KMS-11 (cell line): ENCODE measurements around the gene RBM28.
"Not testable (repeated sequence)": the region's sequence is repeated elsewhere in the genome, so short reads cannot be mapped to it uniquely, and the experiment has no call there.

Experiments
- H2AFZ ChIP-seq: fragments of 200-600 bp; sonication (generic); 2 replicates; pipeline ENCODE4 v1.6.1; 2016; ENCODE audit warnings: antibody characterized with exemption, mixed run types, low read depth
- H3K27ac ChIP-seq: fragments of 200-600 bp; sonication (generic); 2 replicates; pipeline ENCODE4 v1.6.1; 2016; ENCODE audit warnings: mild to moderate bottlenecking, mixed run types
- H3K27me3 ChIP-seq: fragments of 200-600 bp; sonication (generic); 2 replicates; pipeline ENCODE4 v1.6.1; 2017; ENCODE audit warnings: mild to moderate bottlenecking, low read depth, mixed run types, moderate library complexity; ENCODE audit not compliant: insufficient read depth
- H3K36me3 ChIP-seq: fragments of 200-600 bp; sonication (generic); 2 replicates; pipeline ENCODE4 v1.6.1; 2017; ENCODE audit warnings: mild to moderate bottlenecking, mixed run types; ENCODE audit not compliant: insufficient read depth
- H3K4me1 ChIP-seq: fragments of 200-600 bp; sonication (generic); 2 replicates; pipeline ENCODE4 v1.6.1; 2016; ENCODE audit warnings: mild to moderate bottlenecking, low read depth, mixed run types; ENCODE audit not compliant: poor library complexity, severe bottlenecking
- H3K4me2 ChIP-seq: fragments of 200-600 bp; sonication (generic); 2 replicates; pipeline ENCODE4 v1.7.0; 2016; ENCODE audit warnings: mild to moderate bottlenecking, mixed run types
- H3K4me3 ChIP-seq: fragments of 200-600 bp; sonication (generic); IDR thresholded peaks from 2 replicates; pipeline ENCODE4 v1.6.1; 2017; ENCODE audit warnings: low read depth, low read length, mixed read lengths; ENCODE audit not compliant: insufficient read depth
- H3K79me2 ChIP-seq: fragments of 200-600 bp; sonication (generic); 2 replicates; pipeline ENCODE4 v1.6.1; 2016; ENCODE audit warnings: low read depth, mixed run types; ENCODE audit not compliant: insufficient read depth
- H3K9ac ChIP-seq: fragments of 200-600 bp; sonication (generic); 2 replicates; pipeline ENCODE4 v1.6.1; 2016; ENCODE audit warnings: mild to moderate bottlenecking, mixed run types
- H4K20me1 ChIP-seq: fragments of 200-600 bp; sonication (generic); 2 replicates; pipeline ENCODE4 v1.6.1; 2016; ENCODE audit warnings: mild to moderate bottlenecking, mixed run types; ENCODE audit not compliant: insufficient read depth
- TF ChIP-seq, protein P1 (sequence below): fragments of 200-600 bp; sonication (generic); conservative IDR thresholded peaks from 2 replicates; pipeline ENCODE4 v1.6.1; 2017; ENCODE audit warnings: low read depth, mild to moderate bottlenecking, antibody characterized with exemption, low read length, moderate library complexity, mixed read lengths

The RBM28 gene

DNA sequence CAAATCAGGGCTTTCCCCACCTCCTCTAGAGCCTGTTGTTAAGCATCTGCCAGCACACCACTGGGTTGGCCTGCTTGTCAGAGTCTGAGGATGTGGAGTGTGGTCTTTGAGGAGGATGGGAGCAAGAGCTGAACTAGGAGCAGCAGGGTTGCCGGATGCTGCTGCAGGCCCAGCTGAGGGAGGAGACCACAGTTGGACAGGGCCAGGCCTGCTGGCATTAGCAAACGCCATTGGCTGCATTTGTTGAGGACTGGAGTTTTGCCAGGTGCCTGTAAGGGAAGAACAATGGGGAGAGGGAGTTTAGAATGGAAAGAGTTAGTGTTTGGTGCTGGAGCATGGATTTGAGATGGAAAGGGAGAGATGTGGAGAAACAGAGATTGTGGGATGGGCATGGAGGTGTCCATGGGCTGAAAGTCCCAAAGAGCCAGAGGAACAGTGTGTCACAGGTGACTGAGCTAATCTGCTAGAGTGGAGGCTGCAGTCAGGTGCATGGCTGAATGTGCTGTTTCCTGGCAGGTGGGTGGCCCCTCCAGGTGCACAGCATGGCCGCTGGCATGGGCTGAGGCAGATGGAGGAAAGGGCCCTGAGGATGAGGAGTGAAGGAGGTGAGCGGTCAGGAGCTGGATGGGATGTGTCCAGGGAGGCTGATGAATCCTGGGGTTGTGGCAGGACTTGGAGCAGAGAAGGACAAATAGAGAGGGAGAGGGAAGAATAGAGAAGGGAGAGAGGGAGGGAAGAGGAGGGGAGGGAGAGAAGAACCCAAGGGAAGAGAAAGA lies 61.9 kb downstream of the RBM28 start:
- H4K20me1 ChIP-seq: no peaks in the 10 kb centered on the region
- no peaks in the 10 kb centered on the region for H3K4me1 ChIP-seq
- no peak overlapping the region for H3K9ac ChIP-seq
- H3K4me2 ChIP-seq: no peak overlapping the region
- H2AFZ ChIP-seq: no peak overlapping the region
- no peak overlapping the region for H3K27ac ChIP-seq
- H3K36me3 ChIP-seq: no peaks in the 10 kb centered on the region
- H3K27me3 ChIP-seq: no peaks in the 10 kb centered on the region
- TF ChIP-seq, protein P1, sequence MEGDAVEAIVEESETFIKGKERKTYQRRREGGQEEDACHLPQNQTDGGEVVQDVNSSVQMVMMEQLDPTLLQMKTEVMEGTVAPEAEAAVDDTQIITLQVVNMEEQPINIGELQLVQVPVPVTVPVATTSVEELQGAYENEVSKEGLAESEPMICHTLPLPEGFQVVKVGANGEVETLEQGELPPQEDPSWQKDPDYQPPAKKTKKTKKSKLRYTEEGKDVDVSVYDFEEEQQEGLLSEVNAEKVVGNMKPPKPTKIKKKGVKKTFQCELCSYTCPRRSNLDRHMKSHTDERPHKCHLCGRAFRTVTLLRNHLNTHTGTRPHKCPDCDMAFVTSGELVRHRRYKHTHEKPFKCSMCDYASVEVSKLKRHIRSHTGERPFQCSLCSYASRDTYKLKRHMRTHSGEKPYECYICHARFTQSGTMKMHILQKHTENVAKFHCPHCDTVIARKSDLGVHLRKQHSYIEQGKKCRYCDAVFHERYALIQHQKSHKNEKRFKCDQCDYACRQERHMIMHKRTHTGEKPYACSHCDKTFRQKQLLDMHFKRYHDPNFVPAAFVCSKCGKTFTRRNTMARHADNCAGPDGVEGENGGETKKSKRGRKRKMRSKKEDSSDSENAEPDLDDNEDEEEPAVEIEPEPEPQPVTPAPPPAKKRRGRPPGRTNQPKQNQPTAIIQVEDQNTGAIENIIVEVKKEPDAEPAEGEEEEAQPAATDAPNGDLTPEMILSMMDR: no peak
- H3K79me2 ChIP-seq: no peaks in the 10 kb centered on the region
- no peak overlapping the region for H3K4me3 ChIP-seq

DNA sequence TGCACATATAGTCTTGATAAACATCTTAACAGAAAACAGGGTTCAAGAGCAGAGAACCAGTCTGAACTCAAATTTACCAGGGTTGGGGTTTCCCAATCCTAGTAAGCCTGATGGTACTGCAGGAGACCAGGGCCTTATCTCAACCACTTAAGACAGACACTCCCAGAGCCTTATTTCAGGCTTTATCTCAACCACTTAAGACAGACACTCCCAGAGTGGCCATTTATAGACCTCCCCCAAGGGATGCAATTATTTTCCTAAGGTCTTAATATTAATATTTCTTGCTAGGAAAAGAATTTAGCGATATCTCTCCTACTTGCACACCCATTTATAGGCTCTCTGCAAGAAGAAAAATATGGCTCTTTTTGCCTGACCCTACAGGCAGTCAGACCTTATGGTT lies 63.3 kb downstream of the RBM28 start:
- not testable (repeated sequence) for H3K4me2 ChIP-seq, H3K4me1 ChIP-seq, H3K27ac ChIP-seq, H3K27me3 ChIP-seq, H4K20me1 ChIP-seq, H3K4me3 ChIP-seq, H3K9ac ChIP-seq, H3K79me2 ChIP-seq, H3K36me3 ChIP-seq, H2AFZ ChIP-seq

DNA sequence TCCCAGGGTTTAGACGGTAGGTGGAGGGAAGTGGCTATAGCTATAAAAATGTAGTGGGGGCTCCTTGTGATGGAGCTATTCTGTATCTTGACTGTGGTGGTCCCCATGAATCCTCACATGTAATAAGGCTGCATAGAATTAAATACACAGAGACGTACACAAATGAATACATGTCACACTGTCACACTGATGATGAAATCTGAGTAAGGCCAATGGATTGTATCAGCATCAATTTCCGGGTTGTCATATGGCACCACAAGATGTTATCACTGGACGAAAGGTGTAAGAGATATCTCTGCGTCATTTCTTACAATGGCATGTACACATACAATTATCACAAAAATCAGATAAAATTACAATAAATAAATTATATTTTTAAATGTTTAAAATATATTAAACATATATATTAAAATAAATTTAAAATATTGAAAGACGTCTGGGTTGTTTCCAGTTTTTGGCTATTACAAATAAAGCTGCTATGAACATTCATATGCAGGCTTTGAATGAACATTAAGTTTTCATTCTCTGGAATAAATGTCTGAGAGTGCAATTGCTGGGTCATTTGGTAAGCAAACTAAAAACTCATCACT lies 64.5 kb downstream of the RBM28 start:
- Histone ChIP-seq H3K27me3 (no peaks in the 10 kb centered on the region), H3K4me1 (no peaks in the 10 kb centered on the region), H3K9ac (no peak overlapping the region), H3K36me3 (no peaks in the 10 kb centered on the region), H4K20me1 (no peaks in the 10 kb centered on the region), H3K4me2 (no peak overlapping the region), H3K79me2 (no peaks in the 10 kb centered on the region), H2AFZ (no peak overlapping the region), H3K4me3 (no peak overlapping the region), H3K27ac (no peak overlapping the region)
- TF ChIP-seq, protein P1: no peak

DNA sequence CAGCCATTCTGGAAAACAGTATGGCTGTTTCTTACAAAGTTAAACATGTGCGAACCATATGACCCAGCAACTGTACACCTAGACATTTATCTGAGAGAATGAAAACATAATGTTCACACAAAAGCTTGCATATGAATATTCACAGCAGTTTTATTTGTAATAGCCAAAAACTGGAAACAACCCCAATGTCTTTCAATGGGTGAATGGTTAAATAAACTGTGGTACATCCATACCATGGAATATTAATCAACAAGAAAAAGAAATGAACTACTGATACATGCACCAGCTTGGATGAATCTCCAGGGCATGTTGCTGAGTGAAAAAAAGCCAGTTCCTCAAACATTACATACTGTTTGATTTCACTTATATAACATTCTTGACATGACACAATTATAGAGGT lies 65.3 kb downstream of the RBM28 start:
- Histone ChIP-seq H3K36me3 (no peaks in the 10 kb centered on the region), H3K4me1 (no peaks in the 10 kb centered on the region)

More for the DNA sequence above, 65.3 kb downstream of the RBM28 start:
- Histone ChIP-seq H3K79me2 (no peaks in the 10 kb centered on the region), H3K27ac (no peak overlapping the region), H3K4me2 (no peak overlapping the region), H3K27me3 (no peaks in the 10 kb centered on the region), H3K4me3 (no peak overlapping the region), H4K20me1 (no peaks in the 10 kb centered on the region), H3K9ac (no peak overlapping the region), H2AFZ (no peak overlapping the region)
- TF ChIP-seq, protein P1: no peak
